Choroid plexus epithelial cell (primary cell): ENCODE results near the gene HEPHL1.

ENCODE experiments used
- DNase-seq: peaks from one replicate; pipeline ENCODE4 v3.0.0-alpha.2; 2010; ENCODE audit warnings: low read depth
- H3K4me3 ChIP-seq: 2 replicates; pipeline ENCODE4 v1.5.1; 2011; ENCODE audit warnings: low read depth, mild to moderate bottlenecking, control low read depth, low read length, moderate library complexity
- TF ChIP-seq, protein P1 (sequence below): conservative IDR thresholded peaks from 2 replicates; pipeline ENCODE4 v1.5.1; 2011; ENCODE audit warnings: low read depth, mild to moderate bottlenecking, control low read depth, inconsistent platforms, low read length, moderate library complexity

HEPHL1 gene

DNA sequence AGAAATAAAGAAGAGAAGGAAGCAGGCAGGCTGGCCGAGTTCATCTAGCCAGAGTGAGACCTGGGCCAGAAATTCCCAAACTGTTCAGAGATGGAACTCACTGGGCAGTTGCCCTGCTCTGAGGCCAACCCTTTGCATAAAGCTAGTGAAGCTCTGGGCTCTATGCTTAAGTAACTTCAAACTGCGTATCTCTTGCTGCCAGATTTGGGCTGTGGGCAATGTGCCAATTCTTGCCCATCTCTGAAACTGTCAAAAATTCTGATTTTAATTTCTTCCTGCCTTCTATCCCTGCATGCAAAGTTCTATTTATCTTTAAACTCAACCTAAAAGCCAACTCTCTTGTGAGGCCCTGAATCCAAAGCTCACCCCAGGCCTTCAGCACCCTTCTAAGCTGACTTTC is 36.2 kb upstream of the HEPHL1 start:
- no peak for DNase-seq
- no peak overlapping the region for H3K4me3 ChIP-seq
- TF ChIP-seq, protein P1, sequence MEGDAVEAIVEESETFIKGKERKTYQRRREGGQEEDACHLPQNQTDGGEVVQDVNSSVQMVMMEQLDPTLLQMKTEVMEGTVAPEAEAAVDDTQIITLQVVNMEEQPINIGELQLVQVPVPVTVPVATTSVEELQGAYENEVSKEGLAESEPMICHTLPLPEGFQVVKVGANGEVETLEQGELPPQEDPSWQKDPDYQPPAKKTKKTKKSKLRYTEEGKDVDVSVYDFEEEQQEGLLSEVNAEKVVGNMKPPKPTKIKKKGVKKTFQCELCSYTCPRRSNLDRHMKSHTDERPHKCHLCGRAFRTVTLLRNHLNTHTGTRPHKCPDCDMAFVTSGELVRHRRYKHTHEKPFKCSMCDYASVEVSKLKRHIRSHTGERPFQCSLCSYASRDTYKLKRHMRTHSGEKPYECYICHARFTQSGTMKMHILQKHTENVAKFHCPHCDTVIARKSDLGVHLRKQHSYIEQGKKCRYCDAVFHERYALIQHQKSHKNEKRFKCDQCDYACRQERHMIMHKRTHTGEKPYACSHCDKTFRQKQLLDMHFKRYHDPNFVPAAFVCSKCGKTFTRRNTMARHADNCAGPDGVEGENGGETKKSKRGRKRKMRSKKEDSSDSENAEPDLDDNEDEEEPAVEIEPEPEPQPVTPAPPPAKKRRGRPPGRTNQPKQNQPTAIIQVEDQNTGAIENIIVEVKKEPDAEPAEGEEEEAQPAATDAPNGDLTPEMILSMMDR: no peak

DNA sequence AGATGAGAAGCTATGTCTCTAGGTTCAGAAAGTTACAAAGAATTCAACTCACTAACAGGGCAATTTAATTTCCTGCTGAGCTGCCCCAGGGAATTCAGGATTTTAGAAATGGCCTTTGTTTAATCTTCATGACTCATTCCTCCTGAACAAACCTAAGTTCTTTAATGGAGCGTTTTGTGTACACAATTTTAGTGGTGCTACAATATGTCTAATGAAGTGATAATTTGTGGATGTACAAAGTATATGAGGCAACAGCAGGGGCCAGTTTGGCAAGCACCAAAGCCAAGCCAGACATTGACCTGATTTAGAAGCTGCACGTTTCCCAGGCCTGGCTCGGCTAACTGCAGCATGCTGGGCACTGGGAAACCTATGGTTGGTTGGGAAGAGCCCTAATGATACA is 34.4 kb upstream of the HEPHL1 start:
- TF ChIP-seq, protein P1: no peak
- H3K4me3 ChIP-seq: no peak overlapping the region
- peak; percentile 10 for DNase-seq

DNA sequence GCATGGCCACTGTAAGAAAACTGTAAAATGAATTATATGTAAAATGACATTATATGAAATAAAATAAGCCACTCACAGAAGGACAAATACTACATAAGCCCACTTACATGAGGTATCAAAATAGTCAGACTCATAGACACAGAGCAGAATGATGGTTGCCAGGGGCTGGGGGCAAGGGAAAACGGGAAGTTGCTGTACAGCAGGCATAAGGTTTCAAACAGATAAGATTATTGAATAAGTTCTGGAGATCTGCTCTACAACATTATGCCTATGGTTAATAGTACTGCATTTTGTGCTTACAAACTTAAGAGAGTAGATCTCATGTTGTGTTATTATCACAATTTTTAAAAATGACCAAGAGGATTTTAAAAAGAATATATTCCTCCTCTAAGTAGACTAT is 32.7 kb upstream of the HEPHL1 start:
- no peak overlapping the region for H3K4me3 ChIP-seq
- DNase-seq: no peak
- TF ChIP-seq, protein P1: no peak

DNA sequence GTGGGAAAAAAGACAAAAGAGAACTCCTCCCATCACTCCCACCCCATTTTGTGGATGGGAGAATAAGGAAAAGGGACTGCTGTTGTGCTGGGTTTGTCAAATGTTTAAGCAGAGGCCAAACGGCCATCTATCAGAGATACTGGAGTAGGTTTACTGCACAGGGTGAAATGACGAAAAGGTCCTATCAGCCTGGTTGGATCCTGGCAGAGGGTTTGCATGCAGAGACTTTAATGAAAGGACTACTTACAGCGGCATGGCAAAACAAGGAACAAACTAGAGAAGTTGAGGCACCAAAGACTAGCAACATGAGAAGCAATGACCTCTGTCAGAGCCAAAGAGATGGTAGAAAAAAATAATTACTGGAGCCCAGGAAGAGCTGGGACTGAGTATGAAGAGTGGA is 32.2 kb upstream of the HEPHL1 start:
- TF ChIP-seq, protein P1: no peak
- DNase-seq: no peak

DNA sequence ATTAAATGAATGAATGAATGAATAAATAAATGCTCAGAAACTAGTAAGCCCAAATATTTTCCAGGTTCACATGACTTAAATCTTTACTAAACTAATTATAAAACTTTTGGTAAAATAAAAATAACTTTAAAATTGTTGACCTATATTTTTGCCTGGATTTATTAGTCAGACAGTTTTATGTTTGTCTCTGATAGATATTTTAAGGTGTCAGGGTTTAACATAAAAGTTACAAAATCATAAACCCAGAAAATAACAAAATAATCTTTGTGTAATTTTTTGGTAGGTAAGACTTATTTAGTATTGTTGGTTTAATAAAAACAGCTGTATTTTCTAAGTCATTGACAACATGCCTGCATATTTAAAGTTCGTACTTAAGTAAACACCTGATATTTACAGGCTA is 27.4 kb upstream of the HEPHL1 start:
- TF ChIP-seq, protein P1: no peak
- no peak for DNase-seq
- H3K4me3 ChIP-seq: no peak overlapping the region

More for the DNA sequence above, 32.2 kb upstream of the HEPHL1 start:
- H3K4me3 ChIP-seq: no peak overlapping the region

DNA sequence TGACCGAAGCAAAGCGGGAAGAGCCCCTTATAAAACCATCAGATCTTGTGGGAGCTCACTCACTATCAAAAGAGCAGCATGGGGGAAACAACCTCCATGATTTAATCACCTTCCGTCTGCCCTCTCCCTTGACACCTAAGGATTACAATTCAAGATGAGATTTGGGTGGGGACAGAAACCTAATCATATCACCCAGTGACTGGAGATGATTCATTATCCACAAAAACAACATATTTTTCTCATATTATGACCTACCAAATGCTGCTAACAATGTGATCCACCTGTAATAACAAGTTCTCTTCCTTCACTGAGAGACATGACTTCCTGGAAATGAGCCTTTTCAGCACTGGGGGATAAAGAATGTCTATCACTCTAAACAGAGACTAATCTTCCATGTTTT is 23.4 kb upstream of the HEPHL1 start:
- no peak overlapping the region for H3K4me3 ChIP-seq
- TF ChIP-seq, protein P1: no peak
- DNase-seq: no peak

DNA sequence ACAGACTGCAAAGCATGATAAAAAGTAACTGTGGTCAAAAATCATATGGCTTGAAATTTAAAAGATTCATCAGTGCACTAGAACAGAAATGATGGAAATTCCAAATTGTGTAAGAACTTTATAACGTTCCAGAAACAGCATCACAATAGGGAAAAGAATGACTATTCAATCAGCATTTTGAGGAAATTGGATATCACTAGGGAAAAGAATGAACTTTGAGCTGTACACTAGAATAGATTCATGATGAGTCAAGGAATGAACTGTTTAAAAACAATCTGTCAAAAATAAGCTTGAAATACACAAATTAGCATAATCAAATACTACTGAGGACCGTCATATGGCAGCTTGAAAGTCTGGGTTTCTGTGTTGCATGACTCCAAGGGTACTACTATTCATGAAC is 20.5 kb upstream of the HEPHL1 start:
- DNase-seq: no peak
- TF ChIP-seq, protein P1: no peak
- H3K4me3 ChIP-seq: no peak overlapping the region
